NCI-H774 (cell line): ENCODE measurements around the gene TNS3.

Experiments used
- DNase-seq: peaks from one replicate; lab custom pipeline; 2025; lab: John Stamatoyannopoulos, UW

Gene TNS3

GRCh38 chr7:47226696-47227095 is 355.2 kb downstream of the TNS3 start:
- DNase-seq = no peak

- DNase-seq = no peak
Measured at GRCh38 chr7:47225387-47226131, 356.4 kb downstream of the TNS3 start.
